Midbrain (tissue), 1 donor: Measurements from ENCODE around the gene OST4.
A peak's percentile ranks its signal among the peaks of the same experiment; 100 is the strongest.

Experiments
- DNase-seq: peaks from one replicate; lab custom pipeline; 2025; lab: John Stamatoyannopoulos, UW

The OST4 gene

DNA sequence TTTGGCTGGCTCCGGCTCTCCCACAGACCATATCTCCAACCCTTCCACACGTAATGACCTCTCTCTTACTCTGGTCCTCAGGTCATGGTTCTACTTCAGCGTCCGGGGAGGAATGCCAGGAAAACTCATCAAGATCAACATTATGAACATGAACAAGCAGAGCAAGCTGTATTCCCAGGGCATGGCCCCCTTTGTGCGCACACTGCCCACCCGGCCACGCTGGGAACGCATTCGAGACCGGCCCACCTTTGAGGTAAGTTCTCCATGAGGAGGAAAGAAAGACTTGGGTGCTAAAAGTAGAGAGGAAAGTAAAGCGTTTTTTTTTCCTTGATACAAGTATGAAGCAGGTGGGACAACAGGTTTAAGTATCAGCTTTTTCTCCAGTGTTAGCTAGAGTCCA lies 18.1 kb downstream of the OST4 start:
- no peak for DNase-seq

DNA sequence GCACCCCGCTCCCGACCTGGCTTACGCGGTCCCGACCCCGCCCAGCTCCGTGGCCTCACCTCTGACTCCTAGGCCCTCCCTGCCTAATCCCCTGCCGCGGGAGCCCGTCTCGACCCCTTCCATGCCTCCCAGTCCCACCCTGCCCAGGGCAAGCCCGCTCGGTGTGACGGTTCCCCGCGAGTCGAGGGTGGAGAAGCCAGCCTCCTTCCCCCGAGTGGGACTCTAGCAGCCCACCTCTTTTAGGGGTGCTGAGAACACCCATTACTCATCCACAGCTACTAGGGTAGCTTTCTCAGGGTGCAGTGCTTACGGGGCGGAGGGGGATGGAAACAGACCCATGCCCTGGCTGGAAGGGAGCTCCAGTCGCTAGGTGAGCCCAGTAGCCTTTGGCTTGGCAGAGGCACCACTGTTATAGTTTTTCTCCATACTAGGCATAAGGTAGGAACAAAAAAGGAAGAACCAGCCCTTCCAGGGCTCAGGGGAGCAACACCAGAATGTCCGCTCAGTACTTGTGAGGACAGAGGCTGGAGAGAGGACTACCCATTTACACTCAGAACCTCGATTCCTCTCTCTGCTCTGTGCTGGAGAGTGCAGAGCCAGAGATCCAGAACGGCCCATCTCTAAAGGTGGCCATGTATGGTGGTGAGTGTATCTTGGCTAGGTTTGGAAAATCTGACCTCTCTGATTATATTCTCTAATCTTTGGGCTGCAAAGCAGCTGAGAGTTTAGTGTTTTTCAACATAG lies 19.4 kb downstream of the OST4 start:
- DNase-seq, result peak; percentile 7

DNA sequence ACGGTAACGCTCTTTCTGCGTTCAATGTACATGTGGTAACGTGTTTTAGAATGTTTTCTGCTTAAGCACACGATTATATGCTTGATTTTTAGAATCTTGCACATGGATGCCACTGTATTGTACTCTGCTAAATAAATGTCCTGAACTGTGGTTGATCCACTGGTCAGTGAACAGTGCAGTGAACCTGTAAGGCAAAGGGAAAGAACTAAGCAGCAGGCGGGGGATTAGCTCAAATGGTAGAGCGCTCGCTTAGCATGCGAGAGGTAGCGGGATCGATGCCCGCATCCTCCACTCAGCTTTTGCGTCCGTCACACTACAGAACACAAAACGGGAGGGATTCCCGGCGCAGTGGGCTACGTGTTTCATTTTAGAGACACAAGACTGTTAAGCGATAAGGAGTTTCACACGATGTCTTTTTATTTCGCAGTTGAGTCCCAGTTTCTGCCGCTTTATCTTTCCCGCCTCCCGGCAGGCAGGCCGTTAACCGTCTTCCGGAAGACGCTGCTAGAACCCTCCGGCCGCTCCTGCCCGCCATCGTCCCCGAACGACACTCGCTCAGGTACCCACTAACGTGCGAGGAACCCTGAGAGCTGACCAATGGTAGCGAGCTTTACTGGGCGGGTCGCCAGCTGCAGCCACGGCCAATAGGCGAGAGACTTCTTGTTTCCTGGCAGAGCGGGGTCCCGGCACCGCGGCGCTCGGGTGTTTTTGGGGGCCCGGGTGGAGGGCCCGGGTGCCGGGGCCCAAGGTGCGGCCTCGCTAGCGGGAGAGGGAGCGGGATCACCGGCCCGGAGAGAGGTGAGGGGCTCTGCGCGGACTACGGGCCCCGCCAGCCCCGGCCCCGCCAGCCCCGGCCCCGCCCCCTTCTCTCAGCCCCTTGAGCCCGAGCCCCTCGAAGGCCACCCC lies 20.2 kb downstream of the OST4 start, which contains the start of gene AGBL5:
Gene AGBL5, plus strand, starts transcription at position 673 of the 906 bp plus-strand sequence. CDS start 1,291 bp downstream, outside the sequence.
- DNase-seq, result peak; percentile 90

DNA sequence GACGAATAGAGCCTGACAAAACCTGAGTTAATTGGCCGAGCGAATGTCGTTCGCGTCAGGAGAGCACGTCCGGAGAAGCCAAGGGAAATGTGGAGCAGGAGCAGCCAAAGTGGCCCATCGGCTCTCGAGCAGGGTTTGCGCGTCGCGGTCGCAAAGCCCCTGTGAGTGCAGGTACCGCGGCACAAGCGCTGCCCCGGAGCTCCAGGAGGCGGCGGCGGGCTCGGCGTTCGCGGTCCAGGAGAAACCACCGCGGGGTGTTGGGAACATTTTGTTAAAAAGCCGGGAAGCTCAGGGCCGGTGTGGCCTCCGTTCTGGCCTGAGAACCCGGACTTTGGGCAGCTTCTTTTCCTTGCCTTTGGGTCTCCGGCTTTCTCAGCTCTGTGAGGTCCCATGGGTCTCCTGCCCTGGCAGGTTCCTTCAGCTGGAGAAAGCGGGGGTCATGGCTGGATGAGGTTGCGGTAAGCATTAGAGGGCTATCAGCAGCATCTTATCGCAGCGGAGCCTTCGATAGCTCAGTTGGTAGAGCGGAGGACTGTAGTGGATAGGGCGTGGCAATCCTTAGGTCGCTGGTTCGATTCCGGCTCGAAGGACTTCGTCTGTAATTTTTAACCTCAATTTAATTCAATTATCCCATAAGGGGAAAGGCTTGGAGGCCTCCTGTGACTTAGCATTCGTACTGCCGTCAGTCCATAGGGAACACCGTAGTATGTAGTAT lies 21.0 kb downstream of the OST4 start:
- DNase-seq, result peak; percentile 94

DNA sequence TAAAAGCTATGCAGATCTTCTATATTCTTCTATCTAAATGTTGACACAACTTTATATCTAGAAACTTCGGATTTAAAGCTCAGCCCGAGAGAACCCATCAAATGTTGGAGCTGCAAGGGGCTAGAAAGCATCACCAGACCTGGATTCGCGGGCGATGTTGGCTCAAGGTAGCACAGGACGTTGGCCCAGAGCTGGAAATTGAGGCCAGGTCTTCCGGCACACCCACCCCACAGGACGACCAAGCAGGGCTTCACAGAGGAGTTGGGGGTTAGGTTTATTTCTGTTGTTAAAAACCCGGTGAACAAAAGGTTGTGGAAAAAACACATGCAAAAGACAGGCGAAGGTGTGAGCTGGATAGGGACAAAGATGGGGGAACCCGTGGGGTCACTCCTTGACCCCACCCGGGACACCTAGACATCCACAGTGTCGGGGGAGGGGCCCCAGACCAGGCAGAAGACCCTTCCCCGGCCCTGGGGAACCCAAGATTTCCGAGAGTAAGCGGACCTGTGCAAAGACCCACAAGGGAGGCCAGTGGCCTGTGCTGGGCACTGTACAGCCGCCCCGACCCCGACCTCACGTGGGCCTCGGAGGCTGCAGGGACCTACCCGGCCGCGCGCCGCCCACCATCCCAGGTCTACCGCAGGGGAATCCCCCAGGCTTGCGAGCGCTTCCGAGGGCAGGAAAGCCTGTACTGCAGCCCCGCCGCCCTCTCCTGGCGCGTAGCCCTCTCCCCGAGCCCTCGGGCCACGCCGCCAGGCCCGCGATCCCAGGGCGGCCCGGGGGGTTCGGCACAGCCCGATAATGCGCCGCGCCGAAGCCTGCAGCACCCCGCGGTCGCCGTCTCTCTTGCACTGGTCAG lies 21.8 kb downstream of the OST4 start:
- DNase-seq, result peak; percentile 8

DNA sequence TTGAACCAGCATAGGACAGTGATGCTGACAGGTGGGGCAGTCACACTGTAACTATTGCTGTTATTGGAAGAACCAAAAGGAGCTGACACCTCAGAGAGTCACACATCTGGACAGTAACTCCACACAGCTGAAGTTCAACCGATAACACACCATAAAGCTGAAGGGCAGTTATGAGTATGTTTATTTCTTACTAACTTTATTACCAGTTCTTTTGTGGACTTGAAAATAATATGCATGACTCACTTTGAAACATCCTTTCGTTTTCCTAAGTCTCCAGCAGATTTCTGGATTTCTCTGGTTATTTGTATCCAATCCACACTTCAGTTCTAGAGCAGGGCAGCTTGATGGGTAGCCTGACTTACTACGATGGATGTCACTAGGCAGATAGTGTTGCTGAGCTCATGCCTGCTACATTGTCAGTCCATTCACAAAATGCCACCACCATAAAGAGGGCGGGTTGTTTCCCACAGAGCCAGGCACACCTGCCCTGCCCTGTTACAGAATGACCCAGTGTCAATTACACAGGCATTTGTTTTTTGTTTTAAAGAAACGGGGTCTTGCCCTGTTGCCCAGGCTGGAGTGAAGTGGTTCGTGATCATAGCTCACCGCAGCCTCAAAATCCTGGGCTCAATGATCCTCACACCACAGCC lies 28.3 kb downstream of the OST4 start:
- DNase-seq, result no peak

DNA sequence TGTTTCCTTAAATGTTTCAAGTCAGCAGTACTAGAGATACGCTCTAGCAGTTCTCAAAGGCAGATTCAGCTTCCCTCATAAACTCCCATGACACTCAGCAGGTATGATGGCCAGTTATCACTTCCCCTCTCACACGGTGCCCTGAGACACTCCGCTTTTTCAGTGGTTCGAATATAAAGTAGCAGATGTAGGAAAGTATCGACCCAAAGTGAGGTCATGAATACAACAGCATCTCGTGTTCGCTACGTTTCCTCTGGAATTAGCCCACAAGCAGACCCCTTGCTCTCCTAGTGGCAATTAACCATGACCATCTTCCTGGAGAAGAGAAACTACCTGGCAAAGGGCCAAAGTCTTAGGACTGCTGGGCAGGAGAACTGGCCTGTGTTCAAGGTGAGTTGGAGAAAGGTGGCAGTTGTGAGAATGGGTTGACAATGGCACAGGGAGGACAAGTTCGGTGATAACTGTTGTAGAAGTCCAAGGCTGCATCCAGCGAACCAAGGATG lies 29.2 kb downstream of the OST4 start:
- DNase-seq, result no peak

DNA sequence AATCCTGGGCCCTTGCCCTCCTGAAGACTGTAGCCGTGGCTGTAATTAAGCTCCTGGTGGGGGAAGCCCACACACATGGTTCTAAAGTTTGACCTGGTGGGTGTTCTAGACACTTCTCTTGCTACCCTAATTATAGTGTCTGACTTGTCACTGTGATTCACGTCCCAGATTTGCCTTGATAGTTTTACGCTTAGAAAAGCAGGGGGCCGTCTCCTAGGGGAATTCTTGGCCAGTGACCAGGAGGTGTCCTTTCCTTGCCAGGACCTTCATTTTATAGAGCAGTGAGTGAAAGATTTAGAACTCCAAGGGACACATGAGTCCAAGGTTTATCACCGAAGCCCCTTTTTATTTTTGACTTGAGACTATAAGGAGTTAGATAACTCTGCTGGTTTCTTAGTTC lies 29.7 kb downstream of the OST4 start:
- no peak for DNase-seq

DNA sequence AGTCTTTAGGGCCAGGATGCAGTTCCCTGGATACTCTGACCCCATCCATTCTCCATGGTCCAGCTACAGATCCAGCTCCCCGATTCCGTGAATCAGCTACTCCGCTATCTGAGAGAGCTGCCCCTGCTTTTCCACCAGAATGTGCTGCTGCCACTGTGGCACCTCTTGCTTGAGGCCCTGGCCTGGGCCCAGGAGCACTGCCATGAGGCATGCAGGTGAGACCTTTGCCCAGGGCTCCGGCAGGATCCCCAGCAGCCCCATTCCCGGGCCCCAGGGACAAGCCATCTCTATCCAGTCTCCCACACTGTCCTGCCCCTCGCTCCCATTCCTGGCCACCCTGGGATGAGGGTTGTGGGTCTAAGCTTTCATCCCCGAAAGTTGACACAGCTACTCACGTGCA lies 31.2 kb downstream of the OST4 start:
- no peak for DNase-seq

DNA sequence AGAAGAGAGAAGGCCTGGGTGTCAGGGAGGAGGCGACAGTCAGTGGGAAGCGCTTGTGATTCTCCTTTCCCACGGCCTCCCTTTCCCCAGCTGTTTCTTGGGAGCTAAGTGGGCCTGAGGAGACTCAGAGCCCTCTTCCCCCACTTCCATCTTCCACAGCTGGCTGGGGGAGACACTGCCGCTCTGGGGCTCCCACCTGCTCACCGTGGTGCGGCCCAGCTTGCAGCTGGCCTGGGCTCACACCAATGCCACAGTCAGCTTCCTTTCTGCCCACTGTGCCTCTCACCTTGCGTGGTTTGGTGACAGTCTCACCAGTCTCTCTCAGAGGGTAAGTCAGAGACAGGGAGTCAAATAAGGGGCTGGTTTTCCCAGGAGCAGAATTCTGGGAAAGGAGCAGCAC lies 31.6 kb downstream of the OST4 start:
- DNase-seq, result no peak

DNA sequence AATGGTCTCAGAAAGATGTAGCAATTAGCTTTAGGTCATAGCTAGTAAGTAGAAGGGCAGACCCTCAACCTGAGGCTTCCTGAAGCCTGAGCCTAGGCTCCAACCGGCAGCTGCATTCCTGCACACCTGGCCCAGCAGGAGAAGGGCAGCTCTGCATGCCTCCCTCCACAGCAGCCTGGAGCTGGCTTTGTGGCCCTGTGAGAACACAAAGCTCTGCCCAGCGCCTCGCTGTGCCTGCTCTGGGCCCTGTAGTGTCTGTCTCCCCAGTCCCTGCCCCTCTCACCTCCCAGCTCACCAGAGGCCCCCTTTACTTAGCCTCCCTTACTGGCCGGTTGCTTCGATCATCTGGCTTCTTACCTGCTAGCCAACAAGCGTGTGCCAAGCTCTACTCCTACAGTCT lies 32.0 kb downstream of the OST4 start:
- no peak for DNase-seq

DNA sequence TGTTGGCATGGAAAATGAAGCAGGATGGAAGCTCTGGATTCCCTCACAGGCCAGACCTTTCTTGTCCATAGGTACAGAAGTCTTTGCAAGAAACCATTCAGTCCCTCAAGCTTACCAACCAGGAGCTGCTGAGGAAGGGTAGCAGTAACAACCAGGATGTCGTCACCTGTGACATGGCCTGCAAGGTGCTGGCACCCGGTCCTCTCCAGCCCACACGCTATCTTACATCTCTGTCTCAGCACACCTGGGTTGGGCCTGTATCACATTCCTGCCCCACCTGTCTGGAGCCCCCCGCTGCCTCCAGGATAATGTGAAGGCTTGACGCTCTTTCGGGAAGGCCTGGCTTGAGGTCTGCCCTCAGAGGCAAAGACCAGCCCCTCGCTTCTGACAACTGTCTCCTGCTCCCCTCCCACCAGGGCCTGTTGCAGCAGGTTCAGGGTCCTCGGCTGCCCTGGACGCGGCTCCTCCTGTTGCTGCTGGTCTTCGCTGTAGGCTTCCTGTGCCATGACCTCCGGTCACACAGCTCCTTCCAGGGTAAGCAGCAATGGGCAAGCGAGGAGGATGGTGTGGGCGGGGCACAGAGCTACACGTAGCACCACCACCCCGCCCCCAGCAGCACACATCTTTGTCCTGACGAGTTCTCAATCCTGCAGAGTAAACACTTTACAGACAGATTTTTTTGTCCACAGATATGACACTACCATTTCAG lies 32.7 kb downstream of the OST4 start:
- DNase-seq, result no peak

DNA sequence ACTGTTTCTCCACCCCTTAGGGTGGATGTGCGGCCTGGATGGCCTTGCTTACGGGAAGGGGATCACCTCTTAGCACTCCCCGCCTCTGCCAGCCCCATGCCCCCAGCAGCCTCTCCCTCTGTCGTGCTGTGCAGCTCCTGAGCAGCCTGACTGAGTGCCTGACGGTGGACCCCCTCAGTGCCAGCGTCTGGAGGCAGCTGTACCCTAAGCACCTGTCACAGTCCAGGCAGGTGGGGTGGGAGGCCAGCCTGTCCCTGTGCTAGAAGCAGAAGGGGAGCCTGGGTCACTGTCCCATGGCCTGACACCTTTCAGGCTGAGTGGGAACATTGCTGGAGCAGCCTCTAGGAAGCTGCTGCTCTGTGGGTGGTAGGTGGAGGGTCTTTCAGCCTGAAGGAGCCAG lies 33.4 kb downstream of the OST4 start:
- DNase-seq, result no peak

DNA sequence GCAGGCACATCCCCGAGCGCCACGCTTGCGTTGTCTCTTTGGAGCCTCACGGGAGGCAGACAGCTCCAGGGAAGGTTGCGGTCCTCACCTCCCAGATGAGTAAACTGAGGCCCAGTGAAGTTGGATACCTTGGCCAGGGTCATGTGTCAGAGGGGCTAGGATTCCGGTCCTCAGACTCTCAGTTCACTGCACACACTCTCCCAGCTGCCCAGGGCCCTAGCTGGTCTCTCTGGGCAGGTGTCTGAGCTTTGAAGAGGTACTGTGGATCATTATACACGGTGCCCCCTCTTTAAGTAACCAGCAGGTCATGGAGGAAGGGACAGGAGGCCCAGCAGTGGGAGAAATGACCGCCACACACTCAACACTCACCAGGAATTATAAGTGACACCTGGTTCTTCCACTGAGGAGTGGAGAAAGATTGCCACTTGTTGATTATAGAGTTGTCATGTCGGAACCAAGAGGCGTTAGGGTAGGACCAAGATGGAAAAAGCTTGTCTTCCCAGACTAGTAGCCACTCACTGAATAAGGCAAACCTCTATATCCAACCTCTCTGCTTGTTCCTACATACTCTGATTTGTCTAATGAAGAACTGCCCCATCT lies 38.1 kb downstream of the OST4 start:
- no peak for DNase-seq

DNA sequence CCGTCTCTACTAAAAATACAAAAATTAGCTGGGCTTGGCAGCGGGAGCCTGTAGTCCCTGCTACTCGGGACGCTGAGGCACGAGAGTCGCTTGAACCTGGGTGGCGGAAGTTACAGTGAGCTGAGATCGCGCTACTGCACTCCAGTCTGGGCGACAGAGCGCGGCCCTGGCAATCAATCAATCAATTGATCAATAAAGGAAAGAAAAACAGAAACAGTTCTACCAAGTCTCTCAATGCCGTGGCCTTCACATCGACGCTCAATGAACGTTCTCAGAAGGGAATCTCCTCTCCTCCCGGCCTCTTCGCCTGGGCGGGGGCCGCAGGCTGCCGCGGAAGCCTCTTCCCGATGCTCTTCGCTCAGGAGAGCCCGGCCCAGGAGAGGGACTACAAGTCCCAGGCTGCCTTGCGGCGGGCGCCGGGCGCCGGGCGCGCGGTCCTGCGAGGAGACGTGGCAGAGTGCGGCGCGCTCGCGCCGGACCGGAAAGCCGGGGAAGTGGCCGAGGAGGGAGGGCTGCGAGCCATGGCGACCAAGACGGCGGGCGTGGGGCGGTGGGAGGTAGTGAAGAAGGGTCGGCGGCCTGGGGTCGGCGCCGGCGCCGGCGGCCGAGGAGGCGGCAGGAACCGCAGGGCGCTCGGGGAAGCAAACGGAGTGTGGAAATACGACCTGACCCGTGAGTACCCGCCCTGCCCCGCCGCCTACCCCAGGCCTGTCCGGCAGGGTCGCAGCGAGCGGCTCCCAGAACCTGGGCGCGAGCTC lies 38.8 kb downstream of the OST4 start, which contains the start of gene TMEM214:
Gene TMEM214, plus strand, starts transcription at position 471 of the 758 bp plus-strand sequence. Its CDS starts 51 bp downstream, at position 522.
- DNase-seq, result peak; percentile 87

DNA sequence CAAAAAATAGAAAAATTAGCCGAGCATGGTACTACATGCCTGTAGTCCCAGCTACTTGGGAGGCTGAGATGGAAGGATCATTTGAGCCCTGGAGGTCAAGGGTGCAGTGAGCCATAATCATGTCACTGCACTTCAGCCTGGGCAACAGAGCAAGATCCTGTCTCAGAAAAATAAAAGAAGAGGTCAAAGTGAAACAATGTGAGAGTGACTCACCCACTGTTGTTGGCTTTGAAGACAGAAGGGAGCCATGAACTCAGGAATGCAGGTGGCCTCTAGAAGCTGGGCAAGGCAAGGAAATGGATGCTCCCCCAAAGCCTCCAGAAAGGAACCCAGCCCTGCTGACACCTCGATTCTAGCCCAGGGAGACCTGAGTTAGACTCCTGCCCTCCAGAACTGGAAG lies 42.4 kb downstream of the OST4 start:
- DNase-seq, result no peak

DNA sequence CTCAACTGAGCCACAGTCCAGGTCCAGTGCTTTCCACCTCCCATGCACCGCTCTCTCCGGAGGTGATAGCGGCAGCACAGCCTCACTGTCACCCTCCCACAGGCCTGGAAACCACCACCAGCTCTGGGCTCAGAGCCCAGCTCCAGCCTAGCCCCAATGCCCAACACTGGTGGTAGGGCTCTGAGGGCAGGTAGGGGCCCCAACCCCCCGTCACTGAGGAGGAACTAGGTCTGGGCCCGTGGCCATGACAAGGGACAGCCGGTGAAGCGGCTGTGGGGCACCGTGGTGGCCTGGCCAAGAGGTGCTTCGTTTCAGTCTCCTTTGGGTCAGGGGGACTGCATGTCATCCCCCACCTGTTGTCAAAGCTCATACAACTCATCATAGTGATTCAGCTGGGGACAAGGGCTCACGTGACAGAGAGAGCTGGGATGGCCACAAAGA lies 44.2 kb downstream of the OST4 start:
- no peak for DNase-seq
